Motor neuron (in vitro differentiated cells): ENCODE results near the gene ARHGAP4. TPM values are rescaled to one million over a fixed set of nuclear protein-coding genes. Genes with fewer than 3 reads are reported as not detected.

ENCODE experiments used
- ATAC-seq, 8 experiments: fragments of 200-7000 bp; cut with Tn5 transposase; replicated peaks in 6 of 8; 2 replicates each; pipeline ENCODE4 v1.8.0; 2021; ENCODE audit warnings: mild to moderate bottlenecking in 8 of 8, moderate library complexity in 8 of 8
- H3K27ac ChIP-seq, 2 donors: fragments of 250-450 bp; sonication (Bioruptor Pico); 2 replicates each; pipeline ENCODE4 v1.9.0; 2021; ENCODE audit warnings: antibody characterized with exemption in 2 of 2, mild to moderate bottlenecking in 2 of 2, moderate library complexity in 1 of 2
- H3K4me1 ChIP-seq, 2 donors: fragments of 250-450 bp; sonication (Bioruptor Pico); replicated peaks in 1 of 2; 2 replicates each; pipeline ENCODE4 v1.6.1; 2021; ENCODE audit warnings: antibody characterized with exemption in 2 of 2, mild to moderate bottlenecking in 2 of 2, moderate library complexity in 1 of 2
- H3K4me3 ChIP-seq, 5 donors: fragments of 250-450 bp; sonication (Bioruptor Pico); 2 replicates each; pipeline ENCODE4 v1.9.0; 2021; ENCODE audit warnings: antibody characterized with exemption in 5 of 5, mild to moderate bottlenecking in 5 of 5, moderate library complexity in 4 of 5
- WGBS, 10 experiments: fragments of 450-650 bp; shearing (Covaris generic); methylation state at CpG; one replicate each; pipeline ENCODE4 v1.0.0; 2022; 5-methylcytosine and 5-hydroxymethylcytosine counted together
- in situ Hi-C, 9 experiments: fragments of 400-800 bp; cut with MboI; loops; one replicate each; pipeline ENCODE4 v1.15.0; 2021; ENCODE audit warnings: low sequenced_read_pairs in 9 of 9, low pct_unique_long_range_greater_than_20kb in 2 of 9; ENCODE audit not compliant: unreplicated experiment in 9 of 9
- total RNA-seq, 8 experiments: library from RNA; unstranded; fragments of 300-600 nt; gene quantifications; 2 replicates each; pipeline versions ENCODE4 v1.2.3 to v1.2.4, GENCODE V29; 2022

Gene ARHGAP4
- total RNA-seq, 8 experiments from 2014 or later = 1.6 to 21.7 (median 2.9) TPM; not detected in 1

GRCh38 chrX:153902385-153902784, 23.7 kb downstream of the ARHGAP4 start:
- in situ Hi-C loops = no loop called here

GRCh38 chrX:153901753-153902140, 24.3 kb downstream of the ARHGAP4 start:
- no peak overlapping the region for H3K4me3 ChIP-seq
- in situ Hi-C loops = no loop called here
- H3K4me1 ChIP-seq = peaks cover 16 to 22% of the 10 kb centered on the region in 2 donors
- ATAC-seq = peak in 5 of 8 experiments; percentile 12 to 27 (median 17)
- peak overlapping the region; percentile 39 to 63 for H3K27ac ChIP-seq
- 30% methylated on average over 5 of the region's 8 CpGs; no CpG with 5 or more reads in 9 of the 10 experiments for WGBS, 10 experiments

More at GRCh38 chrX:153902385-153902784, 23.7 kb downstream of the ARHGAP4 start:
- no peak overlapping the region for H3K4me3 ChIP-seq
- ATAC-seq = no peak
- H3K27ac ChIP-seq = peak overlapping the region in 1 of 2 donors; percentile 63
- H3K4me1 ChIP-seq = peaks cover 16 to 22% of the 10 kb centered on the region in 2 donors
- WGBS, 10 experiments = no CpG with 5 or more reads among the region's 10 CpGs

DNA sequence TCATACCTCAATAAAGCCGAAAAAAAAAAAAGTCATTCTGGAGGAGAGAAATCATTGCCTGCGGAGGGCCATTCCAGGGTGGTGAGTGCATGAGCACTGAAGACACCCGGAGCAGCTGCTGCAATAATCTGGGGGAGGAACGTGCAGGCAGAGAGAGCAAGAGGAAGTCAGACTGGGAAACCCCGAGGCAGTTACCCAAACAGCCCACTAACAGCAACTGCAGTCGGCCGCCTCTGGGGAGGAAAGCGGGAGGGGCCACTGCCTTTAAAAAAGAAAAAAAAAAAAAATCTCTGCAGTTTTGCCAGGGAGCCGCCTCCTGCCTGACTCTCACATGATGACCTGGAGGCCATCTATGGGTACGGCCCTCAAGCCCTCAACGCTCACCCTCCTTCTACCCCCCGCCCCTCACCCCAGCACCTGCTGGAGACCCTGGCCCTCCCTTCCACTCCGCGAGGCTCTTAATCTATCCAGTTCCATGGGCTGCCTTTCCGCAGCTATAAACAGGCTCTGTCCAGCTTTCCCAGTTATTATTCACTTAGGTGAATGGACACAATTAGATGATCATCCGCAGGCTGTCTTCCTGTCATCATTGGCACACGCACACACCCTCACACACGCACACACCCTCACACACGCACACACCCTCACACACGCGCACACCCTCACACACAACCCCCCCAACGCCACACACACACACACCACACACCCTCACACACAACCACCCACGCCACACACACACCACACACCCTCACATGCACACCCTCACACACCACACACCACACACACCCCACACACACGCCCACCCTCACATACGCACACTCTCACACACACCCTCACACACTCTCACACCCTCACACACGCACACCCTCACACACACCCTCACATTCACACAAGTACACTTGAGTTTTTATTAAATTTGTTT, 25.0 kb downstream of the ARHGAP4 start:
- Histone ChIP-seq H3K27ac (peak overlapping the region; percentile 39 to 63), H3K4me3 (no peak overlapping the region), H3K4me1 (peaks cover 16 to 22% of the 10 kb centered on the region in 2 donors)
- WGBS, 10 experiments = 0 to 40% (median 17%) methylated on average over 1 to 11 of the region's 26 CpGs; no CpG with 5 or more reads in 4 of the 10 experiments
- ATAC-seq = peak; percentile 86 to 91 (median 88)
- in situ Hi-C loops = no loop called here

DNA sequence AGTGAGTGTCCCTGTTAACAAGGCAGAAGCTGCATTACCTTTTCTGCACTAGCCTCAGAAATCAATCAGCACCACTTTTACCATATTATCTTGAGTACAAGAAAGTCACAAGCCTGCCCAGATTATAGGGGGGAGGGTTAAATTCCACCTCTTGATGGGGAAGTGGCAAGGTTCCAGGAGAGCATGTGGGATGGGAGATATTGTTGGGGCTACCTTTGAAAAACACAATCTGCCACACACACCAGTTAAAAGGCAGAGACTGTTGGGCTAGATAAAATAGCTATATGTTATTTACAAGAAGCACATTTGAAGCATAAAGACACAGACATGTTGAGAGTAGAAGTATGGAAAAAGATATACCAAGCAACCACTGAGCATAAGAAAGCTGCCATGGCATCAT, 28.2 kb downstream of the ARHGAP4 start:
- peaks cover 16 to 22% of the 10 kb centered on the region in 2 donors for H3K4me1 ChIP-seq
- ATAC-seq = no peak
- H3K4me3 ChIP-seq = no peak overlapping the region
- in situ Hi-C loops = no loop called here
- no peak overlapping the region for H3K27ac ChIP-seq

DNA sequence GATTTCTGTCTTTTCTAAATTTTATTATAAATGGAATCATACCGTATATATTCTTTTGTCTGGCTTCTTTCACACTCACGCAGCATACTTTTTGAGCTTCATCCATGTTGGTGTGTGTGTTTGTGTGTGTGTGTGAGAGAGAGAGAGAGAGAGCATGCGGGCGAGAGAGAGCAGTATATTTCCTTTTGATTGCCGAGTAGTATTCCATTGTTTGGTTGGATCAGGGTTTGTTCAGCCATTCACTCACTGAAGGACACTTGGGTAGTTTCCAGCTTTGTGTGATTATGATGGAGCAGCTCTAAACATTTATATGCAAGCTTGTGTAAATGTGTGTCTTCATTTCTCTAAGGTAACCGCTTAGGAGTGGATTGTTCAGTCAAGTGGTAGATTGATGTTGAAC, 36.9 kb downstream of the ARHGAP4 start:
- no peak for ATAC-seq
- H3K27ac ChIP-seq = no peak overlapping the region
- H3K4me3 ChIP-seq = no peak overlapping the region
- H3K4me1 ChIP-seq = peaks cover 9 to 12% of the 10 kb centered on the region in 2 donors
- 0 to 100% (median 84%) methylated on average over 1 to 4 of the region's 6 CpGs; no CpG with 5 or more reads in 4 of the 10 experiments for WGBS, 10 experiments
- in situ Hi-C loops = no loop called here

- in situ Hi-C loops = no loop called here
- WGBS, 10 experiments = 0 to 100% (median 26%) methylated on average over 1 to 5 of the region's 6 CpGs; no CpG with 5 or more reads in 7 of the 10 experiments
- peaks cover 14 to 20% of the 10 kb centered on the region in 2 donors for H3K4me1 ChIP-seq
- H3K27ac ChIP-seq = no peak overlapping the region
- ATAC-seq = no peak
- no peak overlapping the region for H3K4me3 ChIP-seq
These were observed 37.7 kb downstream of the ARHGAP4 start for GRCh38 chrX:153888344-153888743.

DNA sequence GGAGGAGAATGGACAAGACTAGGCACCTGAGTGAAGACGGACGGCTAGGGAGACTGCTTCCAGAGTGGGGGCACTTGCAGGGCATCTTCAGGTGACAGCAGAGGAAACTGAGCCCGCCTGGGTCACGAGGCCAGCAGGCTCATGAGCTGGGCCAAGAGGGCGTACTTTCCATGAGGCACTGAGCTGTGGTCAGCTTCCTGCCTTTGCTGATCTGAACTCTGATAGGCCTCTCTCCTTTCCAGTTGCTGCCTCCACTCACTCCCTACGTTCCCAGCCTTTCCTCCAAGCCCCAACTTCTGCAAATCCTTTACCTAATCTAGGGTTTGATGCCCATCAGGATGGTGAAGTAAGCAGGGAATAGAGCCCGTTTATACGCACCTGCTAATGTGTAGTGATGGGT, 38.7 kb downstream of the ARHGAP4 start:
- H3K4me1 ChIP-seq = peaks cover 23 to 28% of the 10 kb centered on the region in 2 donors
- 100% methylated on average over 2 of the region's 8 CpGs; no CpG with 5 or more reads in 9 of the 10 experiments for WGBS, 10 experiments
- in situ Hi-C loops = no loop called here
- no peak overlapping the region for H3K4me3 ChIP-seq
- ATAC-seq = no peak
- H3K27ac ChIP-seq = no peak overlapping the region

DNA sequence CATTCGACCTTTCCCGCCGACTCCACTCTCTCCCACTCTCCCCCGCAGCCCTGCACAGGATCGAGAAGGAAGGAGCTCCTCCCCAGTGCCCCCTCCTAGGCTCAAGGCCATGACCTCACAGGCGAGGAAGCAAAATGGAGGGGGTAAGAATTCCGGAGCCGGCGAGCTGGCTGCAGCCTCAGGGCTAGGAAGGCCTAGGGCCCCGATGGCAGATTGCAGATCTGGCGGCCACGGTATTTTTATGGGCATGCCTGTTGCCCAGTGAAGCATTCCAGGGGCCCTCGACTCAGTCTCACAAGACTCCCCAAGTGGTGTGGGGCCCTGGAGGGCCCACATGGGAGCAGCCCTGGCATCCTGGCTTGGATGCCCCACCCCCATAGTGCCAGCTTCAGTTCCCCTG, 39.1 kb downstream of the ARHGAP4 start:
- peak overlapping the region in 1 of 2 donors; percentile 91 for H3K27ac ChIP-seq
- no peak for ATAC-seq
- H3K4me3 ChIP-seq = no peak overlapping the region
- WGBS, 10 experiments = no CpG with 5 or more reads among the region's 13 CpGs
- in situ Hi-C loops = no loop called here
- peaks cover 28 to 33% of the 10 kb centered on the region in 2 donors for H3K4me1 ChIP-seq

DNA sequence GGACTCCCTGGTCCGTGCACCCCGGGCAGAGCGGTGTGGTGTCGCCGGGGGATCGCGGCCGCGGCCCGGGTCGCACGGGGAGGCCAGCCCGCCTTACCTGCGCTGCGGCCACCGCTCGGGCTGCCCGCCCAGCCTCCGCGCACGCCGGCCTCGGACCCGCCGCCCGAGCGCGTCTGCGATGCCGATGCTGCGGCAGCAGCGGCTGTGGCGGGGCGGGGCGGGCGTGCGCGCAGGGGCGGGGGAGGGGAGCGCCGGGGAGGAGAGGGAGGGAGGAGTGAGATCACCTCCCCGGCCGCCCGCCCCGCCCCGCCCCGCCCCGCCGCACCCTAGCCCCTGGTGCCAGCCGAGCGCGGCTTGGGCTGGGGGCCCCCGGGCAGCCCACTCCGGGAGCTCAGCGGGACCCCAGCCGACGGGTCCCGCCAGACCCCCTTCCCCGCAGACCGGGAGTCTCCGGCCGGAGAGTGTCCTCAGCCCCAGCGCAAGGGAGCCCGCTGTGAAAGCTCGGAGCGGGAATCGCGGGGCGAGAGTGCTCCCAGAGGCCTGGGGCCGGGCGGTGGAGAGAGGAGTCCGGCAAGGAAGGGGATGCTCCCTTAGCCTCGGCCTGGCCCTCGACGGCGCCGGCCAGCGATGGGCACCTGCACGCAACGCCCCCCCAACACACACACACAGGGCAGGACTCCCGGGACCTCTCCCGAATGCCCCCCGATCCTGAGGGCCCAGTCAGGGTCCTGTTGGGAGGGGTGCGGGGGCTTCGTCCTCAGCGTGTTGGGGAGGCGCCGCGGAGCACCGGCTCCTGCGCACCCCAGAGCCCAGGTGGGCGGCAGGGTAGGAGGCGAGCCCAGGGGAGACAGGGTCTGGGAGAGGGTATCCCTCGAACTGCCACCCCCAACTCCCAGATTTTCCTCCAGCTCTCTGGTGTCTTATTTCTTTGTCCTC, 39.8 kb downstream of the ARHGAP4 start, which contains the start of gene L1CAM:
Gene L1CAM, minus strand, starts transcription at position 206 of the 936 bp plus-strand sequence. CDS start 10,337 bp downstream, outside the sequence.
- peak; percentile 28 to 69 (median 47) for ATAC-seq
- peak within 1 kb of the TSS; percentile 85 to 91 for H3K27ac ChIP-seq
- H3K4me1 ChIP-seq = peaks cover 35 to 40% of the 10 kb centered on the region in 2 donors
- in situ Hi-C loops = no loop called here
- WGBS, 10 experiments = 0% methylated on average over 1 to 2 of the region's 94 CpGs; no CpG with 5 or more reads in 8 of the 10 experiments
- H3K4me3 ChIP-seq = peak within 1 kb of the TSS; percentile 54 to 93 (median 66)

DNA sequence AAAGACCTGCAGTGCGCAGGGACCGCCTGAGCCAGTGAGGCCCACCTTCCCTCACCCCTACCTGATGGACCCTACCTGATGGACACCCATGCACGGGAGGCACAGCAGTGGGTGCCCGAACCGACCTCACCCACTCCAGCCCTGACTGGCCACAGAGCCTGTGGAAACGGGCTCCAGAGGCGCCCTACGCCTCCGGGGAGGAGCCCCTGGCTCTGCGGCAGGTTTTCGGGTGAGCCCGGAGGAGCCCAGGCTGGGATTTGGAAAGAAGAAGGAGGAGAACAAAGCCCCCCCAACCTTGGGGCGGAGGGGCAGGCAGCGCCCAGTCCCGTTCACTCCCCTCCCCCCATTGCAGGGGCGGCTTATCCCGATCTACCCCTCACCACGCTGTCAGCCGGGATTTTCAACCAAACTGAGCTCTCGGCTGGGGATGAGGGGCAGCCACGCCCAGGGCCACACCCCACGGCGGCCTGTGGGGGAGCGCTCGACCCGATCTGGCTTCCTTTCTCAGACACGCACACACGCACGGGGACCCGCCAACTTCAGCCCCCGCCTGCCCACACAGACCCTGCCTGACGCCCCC, 40.8 kb downstream of the ARHGAP4 start:
- H3K27ac ChIP-seq = peak overlapping the region; percentile 85 to 91
- in situ Hi-C loops = no loop called here
- 0 to 20% methylated on average over 2 to 3 of the region's 32 CpGs; no CpG with 5 or more reads in 8 of the 10 experiments for WGBS, 10 experiments
- peaks cover 44 to 49% of the 10 kb centered on the region in 2 donors for H3K4me1 ChIP-seq
- H3K4me3 ChIP-seq = peak overlapping the region; percentile 54 to 93 (median 66)
- peak in 5 of 8 experiments; percentile 3 to 19 (median 6) for ATAC-seq

DNA sequence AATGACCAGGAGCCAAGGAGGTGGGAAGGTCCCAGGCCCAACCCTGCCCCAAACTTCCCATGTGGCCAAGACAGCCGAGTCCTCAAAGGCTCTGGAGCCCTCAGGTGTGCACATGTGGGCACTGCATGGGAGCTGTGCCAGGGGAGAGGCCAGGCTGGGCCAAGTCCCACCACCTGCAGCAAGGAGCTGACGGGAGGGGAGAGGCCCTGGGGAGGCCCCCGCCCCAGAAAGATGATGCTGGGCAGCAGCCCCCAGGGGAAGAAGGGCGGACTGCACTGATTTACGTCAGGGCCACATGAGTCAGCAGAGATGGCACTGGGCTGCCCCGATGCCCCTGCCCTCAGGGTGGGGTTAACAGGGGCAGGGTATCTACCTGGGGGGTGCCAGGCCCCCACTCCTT, 41.5 kb downstream of the ARHGAP4 start:
- ATAC-seq = peak in 1 of 8 experiments; percentile 5
- peak overlapping the region; percentile 54 to 93 (median 66) for H3K4me3 ChIP-seq
- H3K27ac ChIP-seq = peak overlapping the region; percentile 85 to 91
- 0% methylated on average over 1 of the region's 6 CpGs; no CpG with 5 or more reads in 8 of the 10 experiments for WGBS, 10 experiments
- peaks cover 51 to 56% of the 10 kb centered on the region in 2 donors for H3K4me1 ChIP-seq
- in situ Hi-C loops = no loop called here

GRCh38 chrX:153884136-153884535, 41.9 kb downstream of the ARHGAP4 start:
- 20 to 36% methylated on average over 2 to 7 of the region's 13 CpGs; no CpG with 5 or more reads in 8 of the 10 experiments for WGBS, 10 experiments
- Histone ChIP-seq H3K4me3 (peak overlapping the region; percentile 54 to 93 (median 66)), H3K27ac (peak overlapping the region in 1 of 2 donors; percentile 89), H3K4me1 (peaks cover 55 to 59% of the 10 kb centered on the region in 2 donors)
- in situ Hi-C loops = no loop called here
- ATAC-seq = no peak
